Peyer's patch (tissue), 4 donors: Measurements from ENCODE around the gene EPS15. TPM values are rescaled to one million over a fixed set of nuclear protein-coding genes. Genes with fewer than 3 reads are reported as not detected.
"Not testable (repeated sequence)": the region's sequence is repeated elsewhere in the genome, so short reads cannot be mapped to it uniquely, and the experiment has no call there.

Experiments
- DNase-seq, 3 donors: peaks; one replicate each; pipeline ENCODE4 v3.0.0-alpha.2; 2017 to 2019
- H3K27ac ChIP-seq, 4 donors: fragments of 200-600 bp; sonication (generic); one replicate each; pipeline ENCODE4 v1.5.1; 2016 to 2019
- H3K27me3 ChIP-seq, 2 donors: fragments of 200-600 bp; sonication (generic); one replicate each; pipeline ENCODE4 v1.5.1; 2019
- H3K36me3 ChIP-seq, 3 donors: fragments of 200-600 bp; sonication (generic); one replicate each; pipeline ENCODE4 v1.5.1; 2016 to 2019
- H3K4me1 ChIP-seq, 4 donors: fragments of 200-600 bp; sonication (generic); one replicate each; pipeline ENCODE4 v1.5.1; 2016 to 2019
- H3K4me3 ChIP-seq, 4 donors: fragments of 200-600 bp; sonication (generic); 1 replicate in 3 of 4; 2 replicates in 1 of 4; pipeline ENCODE4 v1.5.1; 2016 to 2019; ENCODE audit warnings: mild to moderate bottlenecking in 1 of 4
- H3K9me3 ChIP-seq, 4 donors: fragments of 200-600 bp; sonication (generic); one replicate each; pipeline ENCODE4 v1.5.1; 2016 to 2019; ENCODE audit warnings: mild to moderate bottlenecking in 1 of 4
- POLR2A ChIP-seq, 2 donors: fragments of 450-650 bp; IDR thresholded peaks; one replicate each; pipeline ENCODE4 v1.5.1; 2017; ENCODE audit warnings: antibody characterized with exemption in 2 of 2, mild to moderate bottlenecking in 2 of 2, moderate library complexity in 2 of 2
- total RNA-seq, 4 donors: library from RNA; depleted of rRNA; stranded (reverse); fragments of >200 nt; gene quantifications; one replicate each; pipeline ENCODE4 v1.1.0, GENCODE V29; 2016
- TF ChIP-seq, protein P1 (sequence below), 6 experiments: fragments of 450-650 bp in 4 of 6; fragments of 200-600 bp in 2 of 6; sonication (generic) in 1 of 6; IDR thresholded peaks; one replicate each; pipeline ENCODE4 v1.5.1; 2017 to 2019; ENCODE audit warnings: antibody characterized with exemption in 6 of 6, mild to moderate bottlenecking in 3 of 6, moderate library complexity in 1 of 6

EPS15 gene
- total RNA-seq, 4 donors from 2014 or later: 48.9 to 160 (median 65.6) TPM

DNA sequence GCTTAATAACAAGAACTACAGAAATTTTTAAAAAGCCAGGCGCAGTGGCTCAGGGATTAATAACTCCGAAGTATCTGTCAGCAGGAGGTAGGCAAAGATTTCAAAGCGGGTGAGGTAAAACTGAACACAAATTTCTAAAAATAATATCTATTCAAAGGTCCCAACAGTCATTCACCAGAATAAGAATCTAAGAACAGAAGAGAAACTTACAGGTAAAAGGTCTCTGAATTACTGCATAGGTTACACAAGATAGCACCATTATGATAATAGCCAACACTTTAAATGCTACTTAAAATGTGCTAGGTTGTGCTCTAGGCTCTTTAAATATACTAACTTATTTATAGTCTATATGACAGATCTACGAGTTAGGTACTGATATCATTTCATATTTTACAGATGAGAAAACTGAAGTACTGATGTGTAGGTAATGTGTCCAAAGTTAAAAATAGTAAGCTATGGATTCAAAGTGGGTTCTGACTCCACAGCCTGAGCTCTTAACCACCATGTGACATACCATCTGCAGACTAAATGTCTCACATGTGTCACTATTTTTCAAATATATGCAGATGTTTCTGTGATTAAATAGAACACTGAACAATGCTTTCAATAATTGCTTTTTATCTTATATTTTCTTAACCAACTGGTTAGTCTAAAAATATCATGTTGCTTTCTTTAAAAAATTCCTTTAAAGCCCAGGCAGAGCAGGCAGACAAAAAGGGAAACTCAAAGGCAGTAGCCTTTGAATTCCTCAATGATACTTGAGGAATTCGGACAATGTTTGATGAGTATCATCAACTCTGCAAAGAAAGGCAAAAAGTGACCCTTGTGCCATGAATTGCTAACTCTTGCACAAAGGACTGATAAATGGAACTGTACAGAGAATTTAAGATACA is 108.3 kb downstream of the EPS15 start:
- Histone ChIP-seq H3K36me3 (peaks cover 0 to 38% (median 4%) of the 10 kb centered on the region in 3 donors), H3K4me3 (no peak overlapping the region), H3K27me3 (no peaks in the 10 kb centered on the region), H3K9me3 (no peaks in the 10 kb centered on the region), H3K27ac (no peak overlapping the region), H3K4me1 (no peaks in the 10 kb centered on the region)
- no peak for TF ChIP-seq POLR2A (IDR thresholded peaks at IDR 0.05)
- TF ChIP-seq, protein P1, sequence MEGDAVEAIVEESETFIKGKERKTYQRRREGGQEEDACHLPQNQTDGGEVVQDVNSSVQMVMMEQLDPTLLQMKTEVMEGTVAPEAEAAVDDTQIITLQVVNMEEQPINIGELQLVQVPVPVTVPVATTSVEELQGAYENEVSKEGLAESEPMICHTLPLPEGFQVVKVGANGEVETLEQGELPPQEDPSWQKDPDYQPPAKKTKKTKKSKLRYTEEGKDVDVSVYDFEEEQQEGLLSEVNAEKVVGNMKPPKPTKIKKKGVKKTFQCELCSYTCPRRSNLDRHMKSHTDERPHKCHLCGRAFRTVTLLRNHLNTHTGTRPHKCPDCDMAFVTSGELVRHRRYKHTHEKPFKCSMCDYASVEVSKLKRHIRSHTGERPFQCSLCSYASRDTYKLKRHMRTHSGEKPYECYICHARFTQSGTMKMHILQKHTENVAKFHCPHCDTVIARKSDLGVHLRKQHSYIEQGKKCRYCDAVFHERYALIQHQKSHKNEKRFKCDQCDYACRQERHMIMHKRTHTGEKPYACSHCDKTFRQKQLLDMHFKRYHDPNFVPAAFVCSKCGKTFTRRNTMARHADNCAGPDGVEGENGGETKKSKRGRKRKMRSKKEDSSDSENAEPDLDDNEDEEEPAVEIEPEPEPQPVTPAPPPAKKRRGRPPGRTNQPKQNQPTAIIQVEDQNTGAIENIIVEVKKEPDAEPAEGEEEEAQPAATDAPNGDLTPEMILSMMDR (IDR thresholded peaks at IDR 0.05): no peak
- no peak for DNase-seq

DNA sequence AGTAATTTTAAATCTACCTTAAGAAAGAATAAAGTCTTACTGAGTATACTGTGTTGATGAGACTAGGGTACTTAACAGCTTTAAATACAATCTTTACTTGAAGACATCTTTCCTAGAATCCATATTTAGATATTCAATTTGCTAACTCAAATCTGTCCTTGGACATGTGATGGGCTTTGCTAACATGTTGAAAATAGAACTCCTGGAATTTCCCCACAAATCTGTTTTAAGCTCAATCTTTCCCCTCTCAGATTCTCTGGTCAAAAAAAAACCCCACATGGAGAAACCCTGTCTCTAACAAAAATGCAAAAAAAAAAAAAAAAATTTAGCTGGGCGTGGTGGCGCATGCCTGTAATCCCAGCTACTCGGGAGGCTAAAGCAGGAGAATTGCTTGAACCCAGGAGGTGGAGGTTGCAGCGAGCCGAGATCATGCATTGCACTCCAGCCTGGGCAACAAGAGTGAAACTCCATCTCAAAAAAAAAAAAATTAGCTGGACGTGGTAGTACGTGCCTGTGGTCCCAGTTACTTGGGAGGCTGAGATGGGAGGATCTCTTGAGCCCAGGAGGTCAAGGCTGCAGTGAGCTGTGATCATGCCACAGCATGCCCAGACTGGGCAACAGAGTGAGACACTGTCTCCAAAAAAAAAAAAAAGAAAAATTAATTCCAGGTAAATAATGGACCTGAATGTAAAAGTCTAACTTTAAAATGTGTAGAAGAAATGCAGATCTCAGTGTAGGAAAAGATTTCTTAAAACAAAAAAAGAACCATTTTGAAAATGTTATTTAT is 109.1 kb downstream of the EPS15 start:
- not testable (repeated sequence) for H3K27ac ChIP-seq, H3K27me3 ChIP-seq, H3K4me3 ChIP-seq, H3K4me1 ChIP-seq, DNase-seq, H3K9me3 ChIP-seq
- peaks cover 0 to 46% (median 4%) of the 10 kb centered on the region in 3 donors for H3K36me3 ChIP-seq

DNA sequence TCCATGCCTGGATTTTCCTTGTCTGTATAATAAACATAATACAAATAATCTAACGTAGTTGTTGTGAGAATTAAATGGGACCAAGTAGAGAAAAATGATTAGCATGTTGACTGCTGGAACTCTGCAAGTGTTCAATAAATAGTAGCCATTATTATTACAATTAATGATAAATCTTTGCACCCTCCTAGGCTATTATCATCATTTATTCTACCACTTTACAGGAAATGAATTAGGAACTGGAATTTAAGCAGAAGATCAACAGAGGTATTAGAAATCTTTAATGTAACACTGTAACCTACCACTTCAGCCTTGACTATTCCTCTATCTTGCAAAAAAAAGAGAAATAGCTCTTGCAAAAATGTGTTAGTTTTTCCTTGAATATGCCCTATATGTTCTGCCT is 126.8 kb downstream of the EPS15 start:
- TF ChIP-seq POLR2A (IDR thresholded peaks at IDR 0.05): no peak
- TF ChIP-seq, protein P1 (IDR thresholded peaks at IDR 0.05): no peak
- Histone ChIP-seq H3K9me3 (no peaks in the 10 kb centered on the region), H3K36me3 (peaks cover 0 to 47% (median 0%) of the 10 kb centered on the region in 3 donors), H3K4me1 (no peaks in the 10 kb centered on the region), H3K27me3 (no peaks in the 10 kb centered on the region), H3K27ac (no peak overlapping the region), H3K4me3 (no peak overlapping the region)
- DNase-seq: no peak

DNA sequence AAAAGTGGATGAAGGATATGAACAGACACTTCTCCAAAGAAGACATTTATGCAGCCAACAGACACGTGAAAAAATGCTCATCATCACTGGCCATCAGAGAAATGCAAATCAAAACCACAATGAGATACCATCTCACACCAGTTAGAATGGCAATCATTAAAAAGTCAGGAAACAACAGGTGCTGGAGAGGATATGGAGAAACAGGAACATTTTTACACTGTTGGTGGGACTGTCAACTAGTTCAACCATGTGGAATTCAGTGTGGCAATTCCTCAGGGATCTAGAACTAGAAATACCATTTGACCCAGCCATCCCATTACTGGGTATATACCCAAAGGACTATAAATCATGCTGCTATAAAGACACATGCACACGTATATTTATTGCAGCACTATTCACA is 128.4 kb downstream of the EPS15 start:
- H3K4me1 ChIP-seq, H3K27me3 ChIP-seq, H3K27ac ChIP-seq, DNase-seq, H3K4me3 ChIP-seq, H3K9me3 ChIP-seq: not testable (repeated sequence)
- peaks cover 0 to 35% (median 0%) of the 10 kb centered on the region in 3 donors for H3K36me3 ChIP-seq

DNA sequence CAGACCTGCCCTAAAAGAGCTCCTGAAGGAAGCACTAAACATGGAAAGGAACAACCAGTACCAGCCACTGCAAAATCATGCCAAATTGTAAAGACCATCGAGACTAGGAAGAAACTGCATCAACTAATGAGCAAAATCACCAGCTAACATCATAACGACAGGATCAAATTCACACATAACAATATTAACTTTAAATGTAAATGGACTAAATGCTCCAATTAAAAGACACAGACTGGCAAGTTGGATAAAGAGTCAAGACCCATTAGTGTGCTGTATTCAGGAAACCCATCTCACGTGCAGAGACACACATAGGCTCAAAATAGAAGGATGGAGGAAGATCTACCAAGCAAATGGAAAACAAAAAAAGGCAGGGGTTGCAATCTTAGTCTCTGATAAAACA is 131.8 kb downstream of the EPS15 start:
- peaks cover 0 to 24% (median 0%) of the 10 kb centered on the region in 3 donors for H3K36me3 ChIP-seq
- H3K4me3 ChIP-seq, H3K9me3 ChIP-seq, DNase-seq, H3K27ac ChIP-seq, H3K27me3 ChIP-seq, H3K4me1 ChIP-seq: not testable (repeated sequence)

DNA sequence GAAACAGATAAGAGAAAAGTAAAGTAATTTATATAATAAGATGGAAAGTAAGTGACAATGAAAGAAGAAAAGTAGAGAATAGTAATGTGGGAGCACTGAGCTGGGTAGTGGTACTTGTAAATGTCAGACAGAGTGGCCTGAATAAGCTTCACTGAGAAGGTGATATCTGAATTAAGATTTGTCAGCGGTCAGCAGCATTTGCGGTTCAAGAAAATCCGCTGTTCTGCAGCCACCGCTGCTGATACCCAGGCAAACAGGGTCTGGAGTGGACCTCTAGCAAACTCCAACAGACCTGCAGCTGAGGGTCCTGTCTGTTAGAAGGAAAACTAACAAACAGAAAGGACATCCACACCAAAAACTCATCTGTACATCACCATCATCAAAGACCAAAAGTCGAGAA is 132.8 kb downstream of the EPS15 start:
- not testable (repeated sequence) for H3K27ac ChIP-seq, H3K4me3 ChIP-seq, H3K4me1 ChIP-seq, H3K9me3 ChIP-seq, DNase-seq, H3K27me3 ChIP-seq
- H3K36me3 ChIP-seq: peaks cover 0 to 21% (median 0%) of the 10 kb centered on the region in 3 donors

DNA sequence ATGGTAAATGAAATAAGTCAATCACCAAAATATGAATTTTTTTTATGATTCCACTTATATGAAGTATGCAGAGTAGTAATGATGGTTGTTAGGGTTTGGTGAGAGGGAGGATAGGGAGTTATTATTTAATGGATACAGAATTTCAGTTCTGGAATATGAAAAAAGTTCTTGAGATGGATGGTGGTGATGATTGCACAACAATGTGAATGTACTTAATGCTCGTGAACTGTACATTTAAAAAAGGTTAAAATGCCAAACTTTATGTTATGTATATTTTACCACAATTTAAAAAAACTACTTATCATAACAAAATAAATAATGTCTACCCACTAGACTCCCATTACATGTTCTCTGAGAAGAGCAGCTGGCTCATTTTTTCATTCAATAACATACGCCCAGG is 133.3 kb downstream of the EPS15 start:
- DNase-seq: no peak
- H3K9me3 ChIP-seq: peaks cover 0 to 6% (median 0%) of the 10 kb centered on the region in 4 donors
- no peaks in the 10 kb centered on the region for H3K4me1 ChIP-seq
- H3K4me3 ChIP-seq: no peak overlapping the region
- TF ChIP-seq POLR2A (IDR thresholded peaks at IDR 0.05): no peak
- TF ChIP-seq, protein P1 (IDR thresholded peaks at IDR 0.05): no peak
- H3K27ac ChIP-seq: no peak overlapping the region
- H3K36me3 ChIP-seq: peaks cover 0 to 21% (median 0%) of the 10 kb centered on the region in 3 donors
- H3K27me3 ChIP-seq: no peaks in the 10 kb centered on the region
